ENCODE results near the gene PRND. TPM values are rescaled to one million over a fixed set of nuclear protein-coding genes. Genes with fewer than 3 reads are reported as not detected.
"Not testable (repeated sequence)": the region's sequence is repeated elsewhere in the genome, so short reads cannot be mapped to it uniquely, and the experiment has no call there.

The PRND gene
- total RNA-seq, 1 donor from 2014 or later = 67.7 TPM

GRCh38 chr20:4730780-4731179, 9.1 kb downstream of the PRND start:
- DNase-seq (ENCODE audit: extremely low read depth, low read depth, low spot score) = no peak

GRCh38 chr20:4736875-4737274, 15.2 kb downstream of the PRND start:
- DNase-seq (ENCODE audit: extremely low read depth, low read depth, low spot score) = no peak

GRCh38 chr20:4737857-4738627, 16.3 kb downstream of the PRND start:
- no peak for DNase-seq (ENCODE audit: extremely low read depth, low read depth, low spot score)

GRCh38 chr20:4740774-4741431, 19.2 kb downstream of the PRND start:
- DNase-seq (ENCODE audit: extremely low read depth, low read depth, low spot score) = no peak

GRCh38 chr20:4748847-4749246, 27.1 kb downstream of the PRND start:
- no peak for DNase-seq (ENCODE audit: extremely low read depth, low read depth, low spot score)

GRCh38 chr20:4749326-4749725, 27.6 kb downstream of the PRND start:
- DNase-seq (ENCODE audit: extremely low read depth, low read depth, low spot score) = no peak

- DNase-seq (ENCODE audit: extremely low read depth, low read depth, low spot score) = no peak
Observed at GRCh38 chr20:4750381-4750780, 28.7 kb downstream of the PRND start.

GRCh38 chr20:4759100-4759884, 37.6 kb downstream of the PRND start:
- not testable (repeated sequence) for DNase-seq (ENCODE audit: extremely low read depth, low read depth, low spot score)

- DNase-seq (ENCODE audit: extremely low read depth, low read depth, low spot score) = no peak
Observed at GRCh38 chr20:4763261-4763660, 41.6 kb downstream of the PRND start.

- no peak for DNase-seq (ENCODE audit: extremely low read depth, low read depth, low spot score)
Observed at GRCh38 chr20:4763723-4764510, 42.2 kb downstream of the PRND start.

- no peak for DNase-seq (ENCODE audit: extremely low read depth, low read depth, low spot score)
Observed at GRCh38 chr20:4764805-4765204, 43.1 kb downstream of the PRND start.

GRCh38 chr20:4765681-4766080, 44.0 kb downstream of the PRND start:
- no peak for DNase-seq (ENCODE audit: extremely low read depth, low read depth, low spot score)

GRCh38 chr20:4766631-4767030, 44.9 kb downstream of the PRND start:
- no peak for DNase-seq (ENCODE audit: extremely low read depth, low read depth, low spot score)

- no peak for DNase-seq (ENCODE audit: extremely low read depth, low read depth, low spot score)
Observed at GRCh38 chr20:4767084-4767483, 45.4 kb downstream of the PRND start.

- DNase-seq (ENCODE audit: extremely low read depth, low read depth, low spot score) = no peak
Observed at GRCh38 chr20:4769328-4769727, 47.6 kb downstream of the PRND start.

- DNase-seq (ENCODE audit: extremely low read depth, low read depth, low spot score) = no peak
Observed at GRCh38 chr20:4770026-4770425, 48.3 kb downstream of the PRND start.

- no peak for DNase-seq (ENCODE audit: extremely low read depth, low read depth, low spot score)
Observed at GRCh38 chr20:4771004-4771403, 49.3 kb downstream of the PRND start.

GRCh38 chr20:4772132-4772531, 50.4 kb downstream of the PRND start:
- DNase-seq (ENCODE audit: extremely low read depth, low read depth, low spot score) = no peak

GRCh38 chr20:4773014-4773413, 51.3 kb downstream of the PRND start:
- DNase-seq (ENCODE audit: extremely low read depth, low read depth, low spot score) = not testable (repeated sequence)

GRCh38 chr20:4773736-4774135, 52.0 kb downstream of the PRND start:
- DNase-seq (ENCODE audit: extremely low read depth, low read depth, low spot score) = no peak

- DNase-seq (ENCODE audit: extremely low read depth, low read depth, low spot score) = no peak
Observed at GRCh38 chr20:4774207-4774606, 52.5 kb downstream of the PRND start.

Data from glomerular endothelial cell (primary cell).